ENCODE measurements around the gene ANKMY1.

DNA sequence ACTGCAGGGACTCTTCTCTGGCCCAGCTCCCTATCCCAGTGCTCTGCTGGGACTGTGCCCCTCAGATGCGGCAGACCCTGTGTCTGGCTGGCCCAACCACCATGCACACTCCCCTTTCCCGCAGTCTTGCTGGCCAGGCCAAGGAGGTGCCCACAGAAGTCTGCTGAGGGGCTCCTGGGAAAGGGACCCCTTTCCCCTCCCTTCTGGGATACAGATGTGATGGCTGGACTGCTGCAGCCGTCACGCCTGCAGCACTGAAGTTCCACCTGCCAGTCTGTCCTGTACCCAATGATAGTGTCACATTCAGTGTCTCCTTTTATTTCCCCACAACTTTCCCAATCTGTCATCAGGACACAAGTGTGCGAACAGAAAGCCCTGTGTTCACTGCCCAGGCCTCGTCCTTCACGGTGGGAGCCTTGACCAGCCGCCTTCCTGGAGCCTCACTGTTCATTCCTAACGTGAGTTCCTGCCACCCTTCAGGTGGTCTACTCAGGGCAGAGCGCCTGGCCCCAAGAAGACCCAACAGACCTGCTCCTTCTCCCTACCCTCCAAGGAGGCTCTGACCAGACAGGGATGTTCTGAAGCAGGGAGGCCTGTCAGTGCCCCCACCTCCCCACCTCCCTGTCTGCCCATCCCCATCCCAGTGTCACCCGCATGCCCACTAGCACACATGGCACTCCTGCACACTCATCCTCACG is 47.1 kb downstream of the ANKMY1 start:
- TF ChIP-seq CTCF (IDR thresholded peaks at IDR 0.05; ENCODE audit: poor library complexity): no peak
- TF ChIP-seq EZH2 (IDR thresholded peaks at IDR 0.05; ENCODE audit: borderline replicate concordance): no peak

Data from hepatocyte (in vitro differentiated cells).